H1 (cell line): ENCODE data around the gene FCRLA. TPM values are rescaled to one million over a fixed set of nuclear protein-coding genes. Genes with fewer than 3 reads are reported as not detected.

ENCODE experiments used
- polyA plus RNA-seq, 7 experiments: library from polyadenylated mRNA; depleted of rRNA in 3 of 7; stranded (reverse) in 5 of 7; unstranded in 2 of 7; fragments of >200 nt in 5 of 7; fragments of 200-250 nt in 2 of 7; gene quantifications; 1 replicate in 5 of 7; 2 replicates in 1 of 7; 4 replicates in 1 of 7; pipeline versions ENCODE4 v1.2.1 to v1.2.3, GENCODE V29; 2011 to 2013; ENCODE audit warnings: missing spikeins in 2 of 7, mixed read lengths in 2 of 7
- small RNA-seq: library from polyadenylated mRNA; stranded (forward); fragments of <200 nt; extraction: miRNeasy Mini kit (QIAGEN cat#:217004); gene quantifications from one replicate; pipeline ENCODE3, GENCODE V24; 2013; ENCODE audit not compliant: insufficient read depth
- total RNA-seq: library from RNA; stranded (reverse); fragmentation: NEBNext Ultra II Directional; extraction: Animal tissue kit (Norgen Biotek cat#: 25700); gene quantifications from 2 replicates; pipeline ENCODE4 v1.2.1, GENCODE V29; 2021

Gene FCRLA
- total and polyA plus RNA-seq, 2 of the 8 experiments (the other 6 are each of a cell fraction or from before 2014, with no cell fraction given) = not detected

Small RNAs within 50 kb of the gene (small RNA-seq; reads per million reads assigned to genes)
- gene RF00019 = not detected
- gene RN7SL466P = not detected

Other genes with a start within 250 kb of the FCRLA start
- gene FCGR2A, start 201.8 kb upstream of the FCRLA start, total RNA-seq = 0.55 and 0.71 TPM in 2 replicates
- gene FCGR2A, start 201.8 kb upstream of the FCRLA start, polyA plus RNA-seq (2011; rRNA removed) = 0.28 and 0.86 TPM in 2 replicates
- 0.15 and 0.17 TPM in 2 replicates for gene HSPA6, start 182.7 kb upstream of the FCRLA start, total RNA-seq
- 0.05 and 0.06 TPM in 2 replicates for gene HSPA6, start 182.7 kb upstream of the FCRLA start, polyA plus RNA-seq (2011; rRNA removed)
- gene FCGR3A, start 157.4 kb upstream of the FCRLA start, total RNA-seq = not detected in 2 replicates
- gene FCGR3A, start 157.4 kb upstream of the FCRLA start, polyA plus RNA-seq (2011; rRNA removed) = not detected in 2 replicates
- not detected in 2 replicates for gene FCGR3B, start 76.1 kb upstream of the FCRLA start, total RNA-seq
- gene FCGR3B, start 76.1 kb upstream of the FCRLA start, polyA plus RNA-seq (2011; rRNA removed) = not detected in 2 replicates
- gene FCGR2B, start 44.1 kb upstream of the FCRLA start, total RNA-seq = not detected in 2 replicates
- 0.05 and 0.11 TPM in 2 replicates for gene FCGR2B, start 44.1 kb upstream of the FCRLA start, polyA plus RNA-seq (2011; rRNA removed)
- gene FCRLB, start 14.3 kb downstream of the FCRLA start, total RNA-seq = 0.15 and 0.24 TPM in 2 replicates
- 0.13 and 0.14 TPM in 2 replicates for gene FCRLB, start 14.3 kb downstream of the FCRLA start, polyA plus RNA-seq (2011; rRNA removed)
- gene DUSP12, start 42.6 kb downstream of the FCRLA start, total RNA-seq = 24.4 and 27.6 TPM in 2 replicates
- gene DUSP12, start 42.6 kb downstream of the FCRLA start, polyA plus RNA-seq (2011; rRNA removed) = 32.7 and 33.9 TPM in 2 replicates
- 9.9 and 10.0 TPM in 2 replicates for gene ATF6, start 59.1 kb downstream of the FCRLA start, total RNA-seq
- 3.0 and 4.6 TPM in 2 replicates for gene ATF6, start 59.1 kb downstream of the FCRLA start, polyA plus RNA-seq (2011; rRNA removed)